WERI-Rb-1 (cell line): ENCODE results near the gene MLH3.

Source experiments
- DNase-seq: peaks from one replicate; pipeline ENCODE4 v3.0.0-alpha.2; 2020
- H3K27ac ChIP-seq: fragments of 250-450 bp; sonication (Bioruptor Pico); 2 replicates; pipeline ENCODE4 v1.5.1; 2020; ENCODE audit warnings: mild to moderate bottlenecking, moderate library complexity
- H3K27me3 ChIP-seq: fragments of 250-450 bp; sonication (Bioruptor Pico); 2 replicates; pipeline ENCODE4 v1.5.1; 2021; ENCODE audit warnings: mild to moderate bottlenecking, low read depth, moderate library complexity; ENCODE audit not compliant: insufficient read depth, severe bottlenecking
- H3K36me3 ChIP-seq: fragments of 250-450 bp; sonication (Bioruptor Pico); 2 replicates; pipeline ENCODE4 v1.5.1; 2020; ENCODE audit warnings: mild to moderate bottlenecking, moderate library complexity
- H3K4me3 ChIP-seq: 2 replicates; pipeline ENCODE4 v1.5.1; 2011; ENCODE audit warnings: low read depth, mild to moderate bottlenecking, control low read depth, low read length
- H3K9me3 ChIP-seq: fragments of 250-450 bp; sonication (Bioruptor Pico); 2 replicates; pipeline ENCODE4 v1.5.1; 2021; ENCODE audit warnings: mild to moderate bottlenecking, moderate library complexity; ENCODE audit not compliant: severe bottlenecking
- CTCF ChIP-seq: IDR thresholded peaks from 2 replicates; pipeline ENCODE4 v1.5.1; 2011; ENCODE audit warnings: low read depth, mild to moderate bottlenecking, control low read depth, inconsistent platforms, low read length

MLH3 gene

GRCh38 chr14:75063491-75064204 is 12.4 kb upstream of the MLH3 start, which contains the start of gene ACYP1:
Gene ACYP1 (minus strand): TSS chr14:75064024. CDS start chr14:75063553, 471 bp downstream.
- H3K36me3 ChIP-seq: peaks cover 29% of the 10 kb centered on the region
- peak; percentile 95 for DNase-seq
- no peaks in the 10 kb centered on the region for H3K27me3 ChIP-seq
- H3K27ac ChIP-seq: peak within 1 kb of the TSS; percentile 86
- peak within 1 kb of the TSS; percentile 65 for H3K4me3 ChIP-seq
- no peak for TF ChIP-seq CTCF
- H3K9me3 ChIP-seq: peaks cover 7% of the 10 kb centered on the region

GRCh38 chr14:75063013-75063412 is 11.7 kb upstream of the MLH3 start:
- Histone ChIP-seq H3K9me3 (peaks cover 7% of the 10 kb centered on the region), H3K27ac (peak overlapping the region; percentile 86), H3K27me3 (no peaks in the 10 kb centered on the region), H3K4me3 (peak overlapping the region; percentile 65), H3K36me3 (peaks cover 29% of the 10 kb centered on the region)
- no peak for TF ChIP-seq CTCF
- no peak for DNase-seq

- Histone ChIP-seq H3K4me3 (no peak overlapping the region), H3K27me3 (no peaks in the 10 kb centered on the region), H3K36me3 (peaks cover 34% of the 10 kb centered on the region), H3K27ac (no peak overlapping the region), H3K9me3 (peaks cover 7% of the 10 kb centered on the region)
- TF ChIP-seq CTCF: no peak
- no peak for DNase-seq
Observed at GRCh38 chr14:75060420-75060819, 9.2 kb upstream of the MLH3 start.

GRCh38 chr14:75059642-75060041 is 8.4 kb upstream of the MLH3 start:
- Histone ChIP-seq H3K36me3 (peaks cover 35% of the 10 kb centered on the region), H3K4me3 (no peak overlapping the region), H3K27ac (no peak overlapping the region), H3K27me3 (no peaks in the 10 kb centered on the region), H3K9me3 (peaks cover 7% of the 10 kb centered on the region)
- no peak for DNase-seq
- TF ChIP-seq CTCF: no peak

- no peak for TF ChIP-seq CTCF
- no peak overlapping the region for H3K4me3 ChIP-seq
- no peak overlapping the region for H3K27ac ChIP-seq
- no peaks in the 10 kb centered on the region for H3K9me3 ChIP-seq
- no peak for DNase-seq
- no peaks in the 10 kb centered on the region for H3K27me3 ChIP-seq
- peaks cover 7% of the 10 kb centered on the region for H3K36me3 ChIP-seq
Observed at GRCh38 chr14:75054421-75054820, 3.2 kb upstream of the MLH3 start.
